Measurements from ENCODE around the gene NDUFS7. TPM values are rescaled to one million over a fixed set of nuclear protein-coding genes. Genes with fewer than 3 reads are reported as not detected.

NDUFS7 gene
- total RNA-seq, 6 donors from 2014 or later, result 38.8 to 121 (median 100) TPM

GRCh38 chr19:1421218-1421957 lies 37.7 kb downstream of the NDUFS7 start:
- no peak for TF ChIP-seq CTCF (IDR thresholded peaks at IDR 0.05)
- TF ChIP-seq EP300 (IDR thresholded peaks at IDR 0.05), result no peak
- no peak for TF ChIP-seq POLR2AphosphoS5 (IDR thresholded peaks at IDR 0.05)
- no peak for TF ChIP-seq POLR2A (IDR thresholded peaks at IDR 0.05)
- Histone ChIP-seq H3K36me3 (peaks cover 37 to 89% (median 82%) of the 10 kb centered on the region in 4 donors), H3K9me3 (no peaks in the 10 kb centered on the region), H3K27me3 (no peaks in the 10 kb centered on the region), H3K4me1 (peaks cover 17 to 29% (median 22%) of the 10 kb centered on the region in 4 donors), H3K27ac (no peak overlapping the region), H3K4me3 (no peak overlapping the region)
- DNase-seq (peak in 1 of 2 donors; percentile 69), ATAC-seq (ENCODE audit: low FRiP score in 2 of 2) (peak; percentile 4 to 13)
- 98 to 100% methylated on average over 3 to 37 of the region's 37 CpGs for WGBS, 2 donors

- peaks cover 11 to 24% (median 17%) of the 10 kb centered on the region in 4 donors for H3K4me1 ChIP-seq
- no peaks in the 10 kb centered on the region for H3K9me3 ChIP-seq
- H3K4me3 ChIP-seq, result no peak overlapping the region
- DNase-seq (no peak), ATAC-seq (ENCODE audit: low FRiP score in 2 of 2) (peak in 1 of 2 donors; percentile 16)
- whole genome bisulfite sequencing, 2 donors, result 89 to 100% methylated on average over 1 to 22 of the region's 22 CpGs
- peaks cover 37 to 94% (median 85%) of the 10 kb centered on the region in 4 donors for H3K36me3 ChIP-seq
- TF ChIP-seq POLR2AphosphoS5 (IDR thresholded peaks at IDR 0.05) (no peak), POLR2A (IDR thresholded peaks at IDR 0.05) (no peak), CTCF (IDR thresholded peaks at IDR 0.05) (no peak), EP300 (IDR thresholded peaks at IDR 0.05) (no peak)
- H3K27me3 ChIP-seq, result no peaks in the 10 kb centered on the region
- no peak overlapping the region for H3K27ac ChIP-seq
Measured at GRCh38 chr19:1421958-1422305, 38.2 kb downstream of the NDUFS7 start.

GRCh38 chr19:1422360-1422759 lies 38.7 kb downstream of the NDUFS7 start:
- Histone ChIP-seq H3K36me3 (peaks cover 37 to 95% (median 86%) of the 10 kb centered on the region in 4 donors), H3K4me1 (peaks cover 8 to 19% (median 13%) of the 10 kb centered on the region in 4 donors), H3K27ac (no peak overlapping the region), H3K27me3 (no peaks in the 10 kb centered on the region), H3K9me3 (no peaks in the 10 kb centered on the region), H3K4me3 (no peak overlapping the region)
- TF ChIP-seq EP300 (IDR thresholded peaks at IDR 0.05) (no peak), CTCF (IDR thresholded peaks at IDR 0.05) (no peak), POLR2AphosphoS5 (IDR thresholded peaks at IDR 0.05) (no peak), POLR2A (IDR thresholded peaks at IDR 0.05) (no peak)
- 82 to 89% methylated on average over 16 of the region's 16 CpGs for WGBS, 2 donors
- ATAC-seq (ENCODE audit: low FRiP score in 2 of 2) (no peak), DNase-seq (no peak)

- H3K4me1 ChIP-seq, result peaks cover 2 to 13% (median 8%) of the 10 kb centered on the region in 4 donors
- H3K36me3 ChIP-seq, result peaks cover 37 to 94% (median 85%) of the 10 kb centered on the region in 4 donors
- H3K27me3 ChIP-seq, result no peaks in the 10 kb centered on the region
- no peak for ATAC-seq (ENCODE audit: low FRiP score in 2 of 2)
- H3K27ac ChIP-seq, result no peak overlapping the region
- DNase-seq, result peak in 1 of 2 donors; percentile 76
- no peaks in the 10 kb centered on the region for H3K9me3 ChIP-seq
- TF ChIP-seq EP300 (IDR thresholded peaks at IDR 0.05) (no peak), CTCF (IDR thresholded peaks at IDR 0.05) (no peak), POLR2AphosphoS5 (IDR thresholded peaks at IDR 0.05) (no peak), POLR2A (IDR thresholded peaks at IDR 0.05) (no peak)
- WGBS, 2 donors, result 93 to 95% methylated on average over 20 to 24 of the region's 24 CpGs
- H3K4me3 ChIP-seq, result no peak overlapping the region
Measured at GRCh38 chr19:1422943-1423342, 39.2 kb downstream of the NDUFS7 start.
